GM12874 (cell line): Measurements from ENCODE around the gene LMCD1.

Experiments
- TF ChIP-seq, protein P1 (sequence below): IDR thresholded peaks from 2 replicates; pipeline ENCODE4 v1.5.1; 2011; ENCODE audit warnings: low read depth, mild to moderate bottlenecking, control low read depth, low read length, moderate library complexity; ENCODE audit not compliant: insufficient read depth

LMCD1 gene

DNA sequence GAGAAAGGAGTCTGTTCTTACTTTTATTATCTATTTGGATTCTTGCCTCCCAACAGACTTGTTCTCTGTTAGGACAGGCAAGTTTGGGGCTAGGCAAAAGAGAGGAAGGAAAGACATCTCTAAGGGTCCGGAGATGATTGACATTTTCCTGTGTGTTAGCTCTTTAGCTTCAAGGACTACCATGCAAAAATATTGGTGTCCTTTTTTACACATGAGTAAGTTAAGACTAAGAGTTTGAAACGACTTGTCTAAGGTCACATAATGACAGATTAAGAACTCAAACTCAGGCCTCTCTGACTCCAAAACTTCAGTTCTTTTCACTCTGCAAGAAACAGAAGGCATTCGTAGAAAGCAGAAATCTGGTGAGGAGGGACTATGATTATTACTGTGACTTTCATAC is 5.9 kb downstream of the LMCD1 start:
- TF ChIP-seq, protein P1, sequence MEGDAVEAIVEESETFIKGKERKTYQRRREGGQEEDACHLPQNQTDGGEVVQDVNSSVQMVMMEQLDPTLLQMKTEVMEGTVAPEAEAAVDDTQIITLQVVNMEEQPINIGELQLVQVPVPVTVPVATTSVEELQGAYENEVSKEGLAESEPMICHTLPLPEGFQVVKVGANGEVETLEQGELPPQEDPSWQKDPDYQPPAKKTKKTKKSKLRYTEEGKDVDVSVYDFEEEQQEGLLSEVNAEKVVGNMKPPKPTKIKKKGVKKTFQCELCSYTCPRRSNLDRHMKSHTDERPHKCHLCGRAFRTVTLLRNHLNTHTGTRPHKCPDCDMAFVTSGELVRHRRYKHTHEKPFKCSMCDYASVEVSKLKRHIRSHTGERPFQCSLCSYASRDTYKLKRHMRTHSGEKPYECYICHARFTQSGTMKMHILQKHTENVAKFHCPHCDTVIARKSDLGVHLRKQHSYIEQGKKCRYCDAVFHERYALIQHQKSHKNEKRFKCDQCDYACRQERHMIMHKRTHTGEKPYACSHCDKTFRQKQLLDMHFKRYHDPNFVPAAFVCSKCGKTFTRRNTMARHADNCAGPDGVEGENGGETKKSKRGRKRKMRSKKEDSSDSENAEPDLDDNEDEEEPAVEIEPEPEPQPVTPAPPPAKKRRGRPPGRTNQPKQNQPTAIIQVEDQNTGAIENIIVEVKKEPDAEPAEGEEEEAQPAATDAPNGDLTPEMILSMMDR, result no peak

DNA sequence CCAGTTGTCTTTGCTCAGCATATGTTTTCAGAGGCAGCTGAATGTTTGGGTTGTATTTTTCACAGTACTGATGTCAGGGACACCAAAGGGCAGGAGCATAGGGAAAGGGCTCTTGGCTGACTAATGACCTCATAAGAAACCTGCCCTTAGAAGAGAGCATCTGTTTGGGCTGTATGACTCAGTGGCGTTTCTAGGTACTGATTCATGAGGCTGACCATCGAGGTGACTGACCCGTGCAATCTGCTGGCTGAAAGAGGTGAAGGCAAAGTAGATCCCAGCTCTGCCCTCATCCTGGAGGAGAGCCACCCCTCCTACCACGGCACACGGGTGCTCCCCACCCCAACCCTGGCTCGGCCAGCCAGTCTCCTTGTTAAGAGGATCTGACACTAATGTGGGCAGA is 8.3 kb downstream of the LMCD1 start:
- TF ChIP-seq, protein P1, result no peak

DNA sequence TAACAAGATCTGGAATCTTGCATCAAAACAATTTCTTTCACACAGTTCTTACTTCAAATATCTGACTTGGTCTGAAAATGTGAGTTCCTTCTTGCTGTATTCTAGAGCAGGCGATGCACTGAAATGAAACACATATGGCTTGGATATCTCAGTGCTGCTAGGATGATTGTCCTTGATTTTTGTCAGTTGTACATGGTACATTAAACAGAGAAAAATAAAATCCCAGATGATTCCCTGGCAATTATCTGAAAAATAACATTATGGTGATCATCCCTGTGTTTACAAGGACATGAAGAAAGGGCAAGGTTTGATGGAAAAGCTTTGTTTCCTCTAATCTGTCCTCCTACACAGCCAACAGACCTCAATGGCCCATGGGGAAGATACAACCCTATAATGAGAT is 10.6 kb downstream of the LMCD1 start:
- TF ChIP-seq, protein P1, result no peak

DNA sequence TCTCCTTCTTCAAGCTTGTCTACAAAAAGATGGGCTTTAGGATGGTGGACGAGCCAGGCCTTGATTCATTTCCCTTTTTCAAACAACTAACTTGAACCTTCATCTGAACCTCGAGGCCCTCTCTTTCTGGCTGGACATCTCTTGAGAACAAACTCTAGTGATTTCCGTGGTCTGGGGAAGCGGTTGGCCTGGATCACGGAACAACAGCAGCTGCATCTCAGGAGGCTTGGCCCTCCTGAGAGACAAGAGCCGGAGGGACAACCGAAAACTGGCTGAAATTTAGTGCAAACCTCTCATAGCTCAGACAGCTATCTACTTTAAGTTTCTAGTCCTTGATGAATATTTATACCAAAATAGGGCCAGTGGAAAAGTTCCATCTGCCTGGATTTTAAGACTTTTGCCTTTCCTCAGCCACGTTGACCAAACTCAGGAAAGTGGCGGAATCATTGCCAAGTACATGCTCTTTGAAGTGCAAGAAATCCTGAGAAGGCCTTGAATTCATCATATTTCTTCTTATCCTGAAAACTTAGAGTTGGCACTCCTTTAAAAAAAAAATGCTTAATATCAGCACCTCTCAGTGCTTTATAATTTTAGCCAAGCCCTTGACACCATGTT is 14.5 kb downstream of the LMCD1 start:
- TF ChIP-seq, protein P1, result no peak

DNA sequence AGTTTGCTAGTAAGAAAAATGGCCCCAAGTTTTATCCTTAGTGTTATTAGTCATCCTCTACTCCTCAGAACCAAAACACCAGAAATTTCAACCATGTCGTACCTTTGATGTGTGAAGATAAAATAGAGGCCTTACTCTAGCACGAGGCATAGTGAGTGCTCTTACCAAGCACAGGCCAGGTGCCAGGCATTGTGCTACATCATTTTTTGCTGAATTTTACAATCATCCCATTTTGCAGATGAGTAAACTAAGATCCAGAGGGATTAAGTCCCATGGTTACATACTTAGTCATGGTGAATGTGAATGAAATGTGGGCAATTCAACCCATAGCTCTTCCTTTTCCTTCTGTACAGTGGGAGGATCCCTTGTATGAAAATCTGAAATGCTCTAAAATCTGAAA is 15.2 kb downstream of the LMCD1 start:
- TF ChIP-seq, protein P1, result no peak

DNA sequence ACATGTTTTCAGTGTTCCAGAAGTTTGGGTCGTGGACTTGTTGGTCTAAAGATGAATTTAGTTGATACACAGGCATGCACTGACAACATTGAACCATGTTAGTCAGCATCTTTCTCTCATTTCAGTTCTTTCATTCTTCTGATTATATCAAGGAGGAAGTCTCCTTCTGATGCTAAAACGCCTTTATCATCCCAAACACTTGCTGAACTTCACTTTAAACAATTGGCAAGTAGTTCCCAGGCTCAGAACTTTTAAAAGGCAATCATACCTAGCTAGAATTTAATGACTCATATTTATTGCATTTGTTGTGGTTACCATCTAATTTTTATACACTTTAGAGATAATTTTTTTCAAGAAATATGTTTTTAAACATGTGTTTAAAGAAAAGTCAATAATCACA is 15.9 kb downstream of the LMCD1 start:
- TF ChIP-seq, protein P1, result no peak

DNA sequence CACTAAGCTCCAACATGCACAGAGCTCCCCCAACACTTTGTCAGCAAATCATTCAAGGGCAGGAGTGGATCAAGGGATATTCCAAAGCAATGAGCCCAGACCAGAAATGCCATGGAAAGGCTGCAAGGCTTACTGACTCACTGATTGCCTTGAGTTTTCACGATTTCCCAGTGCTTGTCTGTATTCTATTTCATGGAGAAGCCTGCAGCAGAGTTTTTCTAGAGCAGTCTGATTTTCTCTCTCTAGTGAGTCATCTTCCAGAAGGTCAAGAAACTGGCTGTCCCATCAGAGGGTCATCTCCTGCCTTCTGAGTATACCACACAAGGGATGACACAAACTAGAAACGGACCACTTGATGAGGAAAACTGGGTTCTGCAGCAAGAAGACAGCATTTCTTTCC is 16.5 kb downstream of the LMCD1 start:
- TF ChIP-seq, protein P1, result no peak
